ENCODE data around the gene BRSK2.

Gene BRSK2

DNA sequence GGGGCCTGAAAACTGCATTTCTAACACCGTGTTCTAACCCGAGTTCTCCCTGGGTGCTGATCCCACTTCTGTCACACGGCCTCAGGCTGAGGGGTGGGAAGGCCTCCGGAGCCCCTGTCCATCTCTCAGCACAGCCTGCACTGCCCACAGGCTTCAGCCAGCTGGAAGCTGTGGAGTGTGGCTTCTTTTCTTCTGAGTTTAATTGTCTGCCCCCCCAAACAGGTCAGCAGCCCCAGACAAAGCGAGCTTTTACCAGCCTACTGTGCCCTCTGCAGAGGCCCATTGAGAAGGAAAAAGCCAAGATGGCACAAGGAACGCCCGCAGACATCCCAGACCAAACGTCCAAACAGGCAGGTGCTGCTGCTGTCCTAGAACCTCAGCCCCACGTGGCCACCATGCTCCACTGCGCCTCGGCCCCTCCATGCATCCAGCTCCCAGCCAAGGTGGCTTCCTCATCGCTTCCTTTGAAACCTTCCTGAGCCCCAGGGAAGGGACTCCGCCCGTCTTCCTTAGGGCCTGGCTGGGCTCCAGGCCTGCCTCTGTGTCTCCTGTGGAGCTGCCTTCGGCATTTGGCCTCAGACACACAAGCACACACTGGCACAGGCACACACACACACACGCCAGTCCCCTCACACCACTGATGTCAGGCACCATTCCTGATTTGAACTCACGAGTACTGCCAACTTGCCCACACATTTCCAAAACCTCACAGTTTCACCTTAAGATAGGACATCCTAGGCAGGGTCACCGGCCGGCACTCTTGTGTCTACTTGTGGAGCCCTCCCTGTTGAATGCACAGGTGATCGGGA lies 95.2 kb downstream of the BRSK2 start:
- DNase-seq: no peak

DNA sequence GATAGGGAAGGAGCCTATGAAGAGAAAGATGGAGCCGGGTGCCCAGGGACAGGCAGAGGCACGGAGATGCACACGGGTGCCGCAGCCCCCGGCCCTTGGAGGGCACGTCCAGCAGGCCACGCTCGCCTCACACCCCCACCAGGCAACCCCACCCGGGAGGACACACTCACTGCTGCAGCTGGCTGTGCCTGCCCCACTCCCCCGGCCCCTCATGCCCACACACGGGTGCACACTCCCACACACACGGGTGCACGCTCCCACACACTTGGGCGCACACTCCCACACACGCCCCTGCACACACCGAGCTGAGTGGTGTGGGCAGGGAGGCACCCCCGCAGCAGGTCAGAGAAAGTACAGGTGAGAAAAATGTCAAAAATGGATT lies 95.8 kb downstream of the BRSK2 start:
- DNase-seq: no peak

GRCh38 chr11:1486054-1486825 lies 96.5 kb downstream of the BRSK2 start, which contains the start of gene MOB2:
MOB2 (minus strand) TSS chr11:1486779; CDS start chr11:1486556, 223 bp downstream.
- no peak for DNase-seq

DNA sequence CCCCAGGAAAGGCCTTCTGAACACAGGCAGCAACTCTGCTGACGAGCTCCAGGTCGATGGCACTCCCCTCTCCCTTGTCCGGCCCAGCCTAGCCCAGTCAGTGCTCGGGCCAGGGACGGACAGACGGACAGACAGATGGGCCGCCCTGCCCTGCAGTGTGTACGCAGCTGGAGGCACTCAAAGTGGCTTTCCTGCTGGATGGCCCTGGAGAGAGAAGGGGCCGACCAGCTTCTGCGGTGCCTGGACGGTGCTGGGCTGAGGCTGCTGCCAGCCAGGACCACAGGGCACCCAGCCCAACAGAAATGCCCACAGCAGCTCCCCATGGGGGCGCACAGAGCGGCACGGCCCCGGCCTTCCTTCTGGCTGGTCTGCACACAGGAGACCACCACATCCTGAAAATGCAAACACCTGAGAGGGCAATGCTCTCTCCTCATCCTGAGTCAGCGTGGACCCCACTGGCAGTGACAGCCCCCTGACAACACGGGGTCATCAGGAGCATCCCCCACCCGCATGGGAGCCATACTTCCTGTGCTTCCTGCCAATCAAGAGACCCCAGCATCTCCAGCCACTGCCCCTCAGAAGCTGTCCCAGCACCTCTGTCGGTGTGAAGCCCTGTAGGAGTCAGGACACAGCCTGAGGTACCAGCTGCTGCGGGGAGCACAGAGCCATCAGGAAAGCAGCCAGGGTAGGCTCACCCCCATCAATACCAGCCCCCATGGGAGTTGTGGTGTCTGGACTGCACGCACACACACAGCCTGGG lies 97.5 kb downstream of the BRSK2 start:
- DNase-seq: peak; percentile 7

DNA sequence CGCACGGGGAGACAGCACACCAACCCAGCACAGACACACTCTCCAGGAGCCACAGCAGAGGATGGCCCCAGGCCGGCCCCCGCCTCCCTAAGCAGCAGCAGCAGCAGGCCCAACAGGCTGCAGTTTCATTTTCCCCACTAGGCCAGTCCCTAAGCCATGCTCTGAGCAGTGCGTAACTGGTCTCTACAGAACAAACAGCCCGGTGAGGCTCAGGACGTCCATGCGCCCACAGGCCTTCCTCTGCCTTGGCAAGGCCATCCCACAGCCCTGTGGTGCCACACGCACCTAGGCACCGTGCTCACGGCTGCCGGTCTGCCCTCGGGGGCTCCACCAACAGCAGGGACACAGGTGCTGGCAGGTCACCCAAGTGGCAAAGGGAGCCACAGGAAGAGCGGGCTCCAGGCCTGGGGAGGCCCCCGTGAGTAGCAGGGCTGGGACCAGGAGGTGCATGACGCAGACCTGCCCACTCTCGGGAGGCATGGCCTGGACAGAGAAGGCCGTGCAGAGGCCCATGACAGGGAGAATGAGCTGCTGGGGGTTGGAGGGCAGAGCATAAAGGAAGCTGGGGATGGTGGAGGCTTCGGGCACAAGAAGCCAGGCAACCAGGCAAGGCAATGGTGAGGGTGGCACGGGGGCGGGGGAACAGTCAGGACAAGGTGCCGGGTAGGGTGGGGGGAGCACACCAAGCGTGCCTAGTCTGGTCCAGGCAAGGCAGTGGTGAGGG lies 98.3 kb downstream of the BRSK2 start:
- DNase-seq: peak; percentile 5

- DNase-seq: peak; percentile 6
Measured at GRCh38 chr11:1488575-1489180, 98.9 kb downstream of the BRSK2 start.

GRCh38 chr11:1490651-1491050 lies 100.9 kb downstream of the BRSK2 start:
- no peak for DNase-seq

DNA sequence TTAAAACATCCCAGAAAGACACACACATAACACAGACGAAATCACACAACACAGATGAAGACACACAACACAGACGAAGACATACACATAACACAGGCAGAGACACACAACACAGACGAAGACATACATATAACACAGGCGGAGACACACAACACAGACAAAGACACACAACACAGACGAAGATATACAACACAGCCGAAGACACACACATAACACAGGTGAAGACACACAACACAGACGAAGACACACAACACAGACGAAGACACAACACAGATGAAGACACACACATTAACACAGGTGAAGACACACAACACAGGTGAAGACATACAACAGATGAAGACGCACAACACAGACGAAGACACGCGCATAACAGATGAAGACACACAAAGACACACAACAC lies 101.6 kb downstream of the BRSK2 start:
- DNase-seq: no peak

- DNase-seq: no peak
Measured at GRCh38 chr11:1493650-1494244, 104.0 kb downstream of the BRSK2 start.

DNA sequence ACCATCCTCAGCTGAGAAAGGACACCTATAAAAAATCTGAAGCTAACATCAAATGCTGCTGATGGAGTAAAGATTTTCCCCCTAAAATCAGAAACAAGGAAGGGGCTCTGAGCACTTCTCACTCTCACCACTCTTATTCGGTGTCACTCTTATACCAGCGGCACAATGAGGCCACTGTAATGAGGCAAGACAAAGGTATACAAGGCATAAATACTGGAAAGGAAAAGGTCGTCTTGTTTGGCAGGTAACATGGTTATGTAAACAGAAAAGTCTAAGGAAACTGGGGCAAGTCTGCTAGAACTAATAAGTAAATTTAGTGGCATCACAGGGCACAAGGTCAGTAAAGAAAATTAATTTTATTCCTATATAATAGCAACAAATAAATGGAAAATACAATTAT lies 104.9 kb downstream of the BRSK2 start:
- no peak for DNase-seq

GRCh38 chr11:1496091-1496760 lies 106.5 kb downstream of the BRSK2 start:
- no peak for DNase-seq

DNA sequence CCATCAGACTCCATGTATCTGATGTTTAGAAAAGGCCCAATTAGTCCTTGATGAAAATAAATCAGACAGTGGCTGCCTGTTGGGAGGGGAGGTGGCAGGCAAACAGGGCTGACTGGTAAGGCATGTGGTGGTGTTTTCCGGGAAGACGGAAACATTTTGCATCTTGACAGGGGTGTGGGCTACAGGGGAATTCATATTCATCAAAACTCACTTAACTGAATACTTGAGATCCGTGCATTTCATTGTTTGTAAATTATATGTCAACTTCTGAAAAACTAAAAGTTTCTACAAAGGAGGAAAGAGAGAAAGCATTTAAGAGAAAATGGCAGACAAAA lies 107.0 kb downstream of the BRSK2 start:
- peak; percentile 2 for DNase-seq

GRCh38 chr11:1497600-1497999 lies 107.9 kb downstream of the BRSK2 start:
- DNase-seq: peak; percentile 5

GRCh38 chr11:1498262-1498661 lies 108.5 kb downstream of the BRSK2 start:
- peak; percentile 8 for DNase-seq

GRCh38 chr11:1499261-1499890 lies 109.6 kb downstream of the BRSK2 start:
- peak; percentile 7 for DNase-seq

DNA sequence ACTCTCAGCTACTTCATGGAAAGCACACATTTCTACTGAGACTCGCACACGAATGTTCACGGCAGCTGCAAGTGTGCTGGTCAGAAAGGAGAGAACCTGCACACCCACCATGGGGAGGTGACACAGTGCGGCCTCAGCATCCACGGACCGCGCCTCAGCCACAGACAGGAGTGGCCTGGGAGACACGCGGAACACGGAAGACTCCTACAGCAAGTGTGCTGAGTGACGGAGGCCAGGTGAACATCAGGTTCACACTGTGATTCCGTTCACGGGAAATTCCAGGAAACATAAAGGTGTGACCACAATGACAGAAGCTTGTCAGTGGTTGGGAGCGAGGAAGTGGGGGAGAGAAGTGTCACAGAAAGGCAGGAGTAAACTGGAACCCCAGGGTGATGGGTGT lies 110.2 kb downstream of the BRSK2 start:
- DNase-seq: peak; percentile 7

DNA sequence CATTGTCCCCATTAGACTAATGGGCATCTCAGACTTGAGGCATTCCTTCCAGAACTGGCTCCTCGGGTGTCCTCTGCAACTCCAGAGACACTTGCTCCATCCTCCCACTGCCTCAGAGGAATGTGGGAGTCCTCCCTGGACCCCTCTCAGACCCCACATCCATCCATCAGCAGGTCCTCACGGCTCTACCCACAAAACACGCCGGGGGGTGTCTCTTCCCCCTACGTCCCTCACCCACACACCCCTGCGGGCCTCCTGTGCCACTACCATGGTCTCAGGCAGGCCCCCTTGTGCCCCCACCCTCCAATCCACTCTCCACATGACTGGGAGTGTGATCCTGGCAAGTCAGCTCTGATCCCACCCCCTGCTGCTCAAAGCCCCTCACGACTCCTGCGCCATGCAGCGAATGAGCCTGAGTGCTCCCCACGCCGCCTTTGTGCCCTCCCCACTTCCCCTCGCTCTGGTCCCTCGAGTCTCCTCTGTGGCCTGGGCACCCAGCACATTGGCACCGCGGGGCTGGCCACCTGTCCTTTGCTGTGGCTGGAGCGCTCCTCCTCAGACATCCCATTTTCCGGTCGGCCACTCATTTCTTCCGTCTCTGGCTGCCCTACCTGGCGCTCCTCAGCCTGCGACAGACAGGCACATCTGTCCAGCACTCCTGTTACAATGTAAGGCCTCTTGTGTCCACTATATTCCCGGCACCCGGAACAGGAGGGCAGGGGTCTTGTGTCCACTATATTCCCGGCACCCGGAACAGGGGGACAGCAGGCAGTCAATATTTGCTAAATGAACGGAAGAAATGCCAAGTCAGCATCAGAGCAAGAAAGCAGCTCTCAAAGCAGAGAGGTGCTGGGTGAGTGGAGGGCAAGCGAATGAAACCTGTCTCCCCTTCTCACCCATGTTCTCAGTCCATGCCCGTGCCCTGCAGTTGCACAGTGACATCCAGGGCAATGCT lies 111.0 kb downstream of the BRSK2 start:
- peak; percentile 4 for DNase-seq

DNA sequence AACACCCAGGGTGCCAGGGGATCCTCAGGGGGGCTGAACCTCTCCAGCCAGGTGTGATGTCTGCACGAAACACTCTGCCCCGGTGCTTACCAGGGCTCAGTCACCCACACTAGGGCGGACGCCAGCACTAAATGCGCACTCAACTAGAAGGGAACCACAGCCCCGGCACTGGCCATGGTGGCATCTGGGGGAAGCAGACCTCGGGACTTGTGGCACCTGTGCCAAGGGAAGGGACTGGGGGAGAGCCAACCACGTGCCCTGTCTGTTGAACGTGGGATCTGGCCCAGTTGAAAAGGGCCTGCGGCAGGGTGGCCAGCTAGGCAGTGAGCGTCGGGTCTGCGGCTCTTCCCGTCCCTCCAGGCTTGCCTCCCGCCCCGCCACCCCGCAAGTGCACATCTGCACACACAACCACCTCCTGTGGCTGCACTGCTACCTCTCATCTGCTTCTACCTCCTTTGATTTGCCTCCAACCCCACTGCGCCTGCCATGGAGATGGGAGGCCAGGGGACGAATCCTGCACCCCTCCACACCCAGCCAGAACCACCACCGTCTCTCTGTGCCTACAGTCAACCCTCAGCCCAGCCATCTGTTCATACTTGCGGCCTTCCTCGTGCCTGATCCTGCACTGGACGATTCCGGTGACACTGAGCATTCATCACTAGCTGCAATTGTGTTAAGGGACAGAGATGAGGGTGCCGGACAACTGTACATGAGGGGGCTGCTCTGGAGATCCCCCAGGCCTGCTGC lies 111.9 kb downstream of the BRSK2 start:
- peak; percentile 5 for DNase-seq

Data from activated naive CD4-positive, alpha-beta T cell treated with anti-CD3 and anti-CD28 coated beads, Interleukin-2, amount 50 U/mL, for 16 hours (primary cell).